Putamen (tissue), 1 donor: ENCODE results near the gene CXCL11.
"Not testable (repeated sequence)": the region's sequence is repeated elsewhere in the genome, so short reads cannot be mapped to it uniquely, and the experiment has no call there.

Experiments
- DNase-seq: peaks from one replicate; pipeline ENCODE4 v3.0.0-alpha.2; 2016; ENCODE audit warnings: low spot score

Gene CXCL11

DNA sequence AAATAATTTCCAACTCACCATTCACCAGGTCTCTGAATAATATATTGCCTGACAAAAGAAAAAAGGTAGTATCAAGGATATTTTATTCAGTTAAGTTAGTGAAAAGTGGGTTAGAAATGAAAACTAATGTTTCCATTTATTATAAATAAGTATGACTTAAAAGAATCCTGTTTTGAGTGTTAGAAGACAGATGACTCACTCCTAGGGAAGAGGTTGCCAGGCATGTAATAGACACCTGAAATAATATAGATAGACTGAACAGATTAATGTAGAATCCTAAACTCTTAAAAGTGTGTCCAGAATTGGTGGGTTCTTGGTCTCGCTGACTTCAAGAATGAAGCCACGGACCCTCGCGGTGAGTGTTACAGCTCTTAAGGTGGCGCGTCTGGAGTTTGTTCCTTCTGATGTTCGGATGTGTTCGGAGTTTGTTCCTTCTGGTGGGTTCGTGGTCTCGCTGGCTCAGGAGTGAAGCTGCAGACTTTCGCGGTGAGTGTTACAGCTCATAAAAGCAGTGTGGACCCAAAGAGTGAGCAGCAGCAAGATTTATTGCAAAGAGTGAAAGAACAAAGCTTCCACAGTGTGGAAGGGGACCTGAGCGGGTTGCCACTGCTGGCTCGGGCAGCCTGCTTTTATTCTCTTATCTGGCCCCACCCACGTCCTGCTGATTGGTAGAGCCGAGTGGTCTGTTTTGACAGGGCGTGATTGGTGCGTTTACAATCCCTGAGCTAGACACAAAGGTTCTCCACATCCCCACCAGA is 6.5 kb upstream of the CXCL11 start:
- not testable (repeated sequence) for DNase-seq

DNA sequence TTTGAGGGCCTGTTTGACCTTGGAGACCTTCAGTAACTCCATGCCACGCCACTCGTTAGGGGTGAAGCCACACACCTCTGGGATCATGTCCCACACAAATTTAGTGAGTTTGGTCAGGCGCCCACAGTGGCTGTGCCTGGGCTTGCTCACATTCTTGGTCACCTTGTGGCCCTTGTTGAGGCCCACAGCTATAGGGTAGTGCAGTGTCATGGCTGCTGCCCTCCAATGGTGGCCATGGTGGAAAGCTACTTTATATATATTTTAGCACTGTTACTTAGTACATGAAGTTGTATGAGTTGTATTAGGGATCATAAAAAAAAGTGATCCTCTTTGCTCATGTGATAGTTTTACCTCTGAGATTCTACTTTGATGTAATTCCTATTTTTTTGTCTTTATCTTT is 985 bp upstream of the CXCL11 start:
- no peak for DNase-seq

DNA sequence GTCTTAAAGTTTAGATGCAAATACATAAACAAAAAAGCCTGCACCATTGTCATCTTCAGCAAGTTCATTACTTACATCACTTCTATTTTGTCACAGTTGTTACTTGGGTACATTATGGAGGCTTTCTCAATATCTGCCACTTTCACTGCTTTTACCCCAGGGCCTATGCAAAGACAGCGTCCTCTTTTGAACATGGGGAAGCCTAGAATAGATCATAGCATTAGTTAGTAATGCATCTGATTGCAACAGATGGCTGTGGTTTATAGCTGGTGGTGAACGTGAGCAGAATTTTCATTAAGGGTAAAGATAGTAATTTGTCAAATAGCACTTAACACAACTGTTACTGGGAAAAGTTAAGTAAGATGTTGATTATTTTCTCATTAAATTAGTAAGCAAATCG is 729 bp downstream of the CXCL11 start:
- no peak for DNase-seq

DNA sequence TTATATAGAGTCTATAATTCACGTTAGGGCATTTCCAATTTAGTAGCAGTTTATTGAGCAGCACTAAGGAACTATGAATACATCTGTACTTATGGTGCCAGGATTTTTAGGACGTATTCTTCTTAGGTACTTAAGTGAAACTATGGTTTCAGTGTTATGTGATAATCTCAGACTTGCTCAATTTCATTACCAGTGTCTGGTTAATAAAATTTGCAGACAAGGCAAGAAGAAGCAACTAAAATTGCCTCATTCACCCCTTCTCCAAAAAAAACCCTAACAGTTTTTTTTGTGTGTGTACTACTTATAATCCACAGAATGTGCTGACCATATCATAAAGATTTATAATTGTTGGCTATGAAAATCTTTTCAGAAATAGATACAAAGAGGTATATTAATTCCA is 6.6 kb downstream of the CXCL11 start:
- DNase-seq = no peak

DNA sequence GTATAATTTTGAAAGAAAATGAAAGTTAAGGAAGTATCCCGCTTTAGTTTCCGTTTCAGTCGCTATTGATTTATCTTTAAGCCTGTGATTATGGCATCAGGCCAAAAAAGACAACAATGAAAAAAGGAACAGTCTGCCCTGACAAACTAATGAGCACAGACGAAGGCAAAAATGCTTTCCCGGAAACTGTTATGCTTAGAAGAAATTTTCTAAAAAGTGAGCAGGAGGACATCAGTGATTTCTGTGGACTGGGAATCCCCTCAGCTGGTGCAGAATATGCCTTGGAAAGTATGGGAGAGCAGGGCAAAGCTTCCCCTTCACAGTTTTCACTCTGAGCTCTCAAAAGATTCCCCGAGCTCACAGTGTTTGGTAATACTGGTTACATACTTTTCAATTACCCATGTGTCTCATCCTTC is 7.5 kb downstream of the CXCL11 start:
- no peak for DNase-seq

DNA sequence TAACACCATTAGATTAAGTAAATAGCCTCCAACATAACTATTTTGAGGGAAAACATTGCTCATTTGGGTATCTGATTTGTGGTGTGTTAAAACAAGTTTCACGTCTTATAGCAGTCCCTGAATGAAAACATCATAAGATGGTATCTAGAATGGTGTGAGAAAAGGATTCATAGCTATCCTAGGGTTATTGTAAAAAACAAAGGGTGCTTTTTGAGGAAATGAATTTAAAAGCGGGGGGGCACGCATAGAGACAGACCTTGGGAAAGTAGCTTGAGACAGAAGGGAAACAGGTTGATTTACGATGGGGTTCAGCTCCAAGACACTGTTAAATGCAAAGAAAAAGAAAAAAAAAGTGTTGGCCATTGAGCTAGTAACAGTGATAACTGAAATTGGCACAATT is 11.8 kb downstream of the CXCL11 start:
- DNase-seq = no peak

DNA sequence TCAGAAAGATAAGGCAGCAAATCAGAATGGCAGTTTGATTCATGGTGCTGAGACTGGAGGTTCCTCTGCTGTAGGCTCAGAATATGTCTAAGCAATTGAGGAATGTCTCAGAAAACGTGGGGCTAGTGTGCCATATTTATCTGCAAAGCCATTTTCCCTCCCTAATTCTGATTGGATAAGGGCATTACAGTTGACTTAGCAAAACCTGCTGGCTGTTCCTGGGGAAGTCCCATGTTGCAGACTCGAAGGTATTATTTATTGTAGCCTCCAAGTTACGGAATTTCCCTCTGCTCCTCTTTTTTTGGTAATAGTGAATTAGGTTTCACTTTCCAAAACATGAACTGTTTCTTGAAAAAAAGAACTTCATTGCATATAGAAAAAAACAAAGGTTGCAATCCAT is 12.5 kb downstream of the CXCL11 start, which contains the start of gene CXCL10:
Gene CXCL10 (minus strand): TSS at position 109 of the 400 bp plus-strand sequence. CDS start 66 bp downstream, at position 43.
- DNase-seq = no peak

DNA sequence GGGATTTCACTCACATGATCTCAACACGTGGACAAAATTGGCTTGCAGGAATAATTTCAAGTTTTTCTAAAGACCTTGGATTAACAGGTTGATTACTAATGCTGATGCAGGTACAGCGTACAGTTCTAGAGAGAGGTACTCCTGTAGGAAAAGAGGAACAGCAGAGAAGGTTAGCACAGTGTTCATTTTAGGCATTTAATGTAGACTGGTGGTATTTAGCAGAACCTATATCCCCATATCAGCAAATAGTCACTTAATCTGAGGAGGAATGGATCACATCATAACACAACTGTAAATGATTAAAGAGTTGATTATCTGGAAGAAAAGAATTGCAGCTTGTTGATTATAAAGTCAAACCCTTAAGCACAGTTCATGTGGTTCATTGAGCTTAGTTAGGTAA is 13.2 kb downstream of the CXCL11 start:
- no peak for DNase-seq

DNA sequence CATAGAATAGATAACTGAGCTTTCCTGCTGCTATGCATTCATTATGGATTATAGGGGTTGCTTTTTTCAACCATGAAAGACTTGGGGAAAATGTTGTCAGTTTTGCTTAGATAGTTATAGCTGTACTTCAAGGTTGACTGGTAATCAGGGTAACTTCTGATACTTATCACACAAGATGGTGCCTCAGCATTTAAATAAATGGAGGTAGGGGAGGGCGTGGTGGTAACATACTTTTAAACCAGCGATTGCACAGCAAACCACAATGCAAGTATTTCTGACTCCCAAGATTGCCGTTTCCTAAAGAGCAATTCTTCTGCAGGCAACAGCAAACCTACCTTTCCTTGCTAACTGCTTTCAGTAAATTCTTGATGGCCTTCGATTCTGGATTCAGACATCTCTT is 13.8 kb downstream of the CXCL11 start:
- no peak for DNase-seq

DNA sequence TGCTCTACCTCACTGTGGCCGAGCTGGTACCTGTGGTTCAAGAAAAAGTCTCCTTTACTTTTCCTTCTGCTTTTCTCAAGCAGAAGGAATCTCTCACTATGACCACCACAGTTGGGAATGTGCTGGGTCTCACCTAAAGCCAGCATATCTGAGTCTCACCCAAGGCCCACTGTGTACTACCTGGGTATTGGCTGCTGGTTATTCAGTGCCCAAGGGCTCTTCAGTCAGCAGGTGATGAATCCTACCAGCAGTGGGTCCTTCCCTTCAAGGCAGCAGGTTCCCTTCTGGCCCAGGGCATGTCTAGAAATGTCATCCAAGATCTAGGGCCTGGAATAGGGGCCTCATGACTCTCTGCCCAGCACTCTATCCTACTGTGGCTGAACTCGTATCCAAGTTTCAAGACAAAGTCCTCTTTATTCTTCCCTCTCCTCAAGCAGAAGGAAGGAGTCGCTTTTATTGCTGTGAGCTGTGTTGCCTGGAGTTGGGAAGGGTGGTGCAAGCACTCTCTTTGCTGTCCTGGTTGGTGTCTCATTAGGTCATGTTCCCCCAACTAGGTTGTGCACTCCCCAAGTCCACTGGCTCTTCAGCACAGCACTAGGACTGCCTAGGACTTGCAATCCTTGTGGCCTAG is 18.7 kb downstream of the CXCL11 start:
- no peak for DNase-seq

DNA sequence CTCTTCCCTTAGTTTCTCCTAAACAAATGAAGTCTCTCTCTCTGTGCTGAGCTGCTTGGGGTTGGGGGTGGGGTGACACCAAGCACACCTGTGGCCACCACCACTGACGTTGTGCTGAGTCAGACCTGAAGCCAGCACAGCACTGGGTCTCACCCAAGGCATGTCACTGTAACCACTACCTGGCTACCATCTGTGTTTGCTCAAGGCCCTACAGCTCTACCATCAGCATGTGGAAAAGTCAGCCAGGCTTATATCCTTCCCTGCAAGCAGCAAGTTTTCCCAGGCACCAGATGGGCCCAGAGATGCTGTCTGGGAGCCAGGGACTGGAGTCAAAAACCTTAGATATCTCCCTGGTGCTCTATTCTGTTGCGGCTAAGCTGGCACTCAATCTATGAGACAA is 19.5 kb downstream of the CXCL11 start:
- no peak for DNase-seq

DNA sequence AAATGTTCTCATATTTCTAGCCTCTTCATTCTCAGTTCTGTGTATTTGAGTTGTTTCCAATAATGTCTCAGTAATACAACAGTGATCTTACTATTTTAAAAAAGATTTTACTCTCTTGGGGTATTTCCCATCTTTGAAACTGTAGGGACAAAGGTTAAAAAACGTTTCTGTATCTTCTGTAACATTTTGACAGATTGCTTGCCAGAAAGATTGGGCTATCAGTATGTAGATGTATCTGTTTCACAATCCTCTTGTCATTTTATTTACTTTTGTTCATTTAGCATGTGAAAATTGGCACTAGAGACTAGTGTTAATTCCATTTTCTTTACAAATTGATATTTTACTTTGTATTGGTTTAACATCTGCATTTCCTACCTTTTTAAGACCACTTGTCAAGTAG is 22.3 kb downstream of the CXCL11 start:
- DNase-seq = no peak

DNA sequence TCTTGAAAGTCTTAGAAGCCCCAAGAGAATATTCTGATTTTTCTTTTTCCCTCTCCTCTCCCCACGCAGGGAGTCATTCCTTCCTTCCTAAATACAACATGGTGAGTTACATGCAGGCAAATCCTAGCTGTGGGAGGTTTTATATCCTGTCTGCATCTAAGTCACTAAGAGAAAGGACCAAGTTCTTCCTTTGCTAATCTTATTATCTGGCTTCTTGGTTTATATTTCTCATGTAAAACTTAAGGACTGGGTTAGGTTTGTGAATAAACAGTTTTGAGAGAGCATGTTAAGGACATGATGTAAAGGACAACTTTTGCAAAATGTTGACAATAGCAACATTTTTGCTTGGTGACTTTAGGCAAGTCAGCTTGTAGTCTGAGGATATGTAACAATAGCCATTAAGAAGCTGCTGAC is 23.5 kb downstream of the CXCL11 start:
- DNase-seq = no peak

DNA sequence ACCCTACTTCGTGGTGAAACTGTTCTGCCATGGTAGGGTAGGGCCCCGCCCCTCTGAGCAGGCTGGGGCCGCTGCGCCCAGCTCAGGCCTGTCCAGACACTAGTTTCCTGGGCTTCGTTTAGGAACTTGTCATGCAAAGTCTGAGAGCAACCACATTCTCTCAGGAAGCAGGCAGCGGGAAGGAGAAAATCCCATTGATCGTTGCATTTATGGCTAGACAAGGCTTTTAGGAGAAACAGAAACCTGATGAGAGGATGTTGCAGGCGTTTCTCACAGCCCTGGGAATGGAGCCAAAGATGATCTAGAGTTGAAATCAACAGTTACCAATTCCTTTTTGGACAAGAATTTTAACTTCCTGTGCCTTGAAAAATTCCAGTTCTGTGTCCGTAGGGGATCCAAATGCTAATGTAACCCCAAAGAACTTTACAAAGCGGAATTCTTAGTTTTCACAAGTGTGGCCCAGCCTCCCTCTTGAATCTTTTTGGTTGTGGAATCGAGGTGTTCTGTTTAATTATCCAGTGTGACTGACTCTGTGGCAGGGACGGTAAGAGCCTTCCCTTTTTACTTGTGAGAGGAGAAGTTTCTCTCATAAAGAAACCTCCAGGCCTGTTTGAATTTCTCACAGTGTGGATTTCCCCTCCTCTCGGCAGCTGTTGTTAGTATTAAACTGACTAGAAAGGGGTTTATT is 24.0 kb downstream of the CXCL11 start:
- DNase-seq = no peak

DNA sequence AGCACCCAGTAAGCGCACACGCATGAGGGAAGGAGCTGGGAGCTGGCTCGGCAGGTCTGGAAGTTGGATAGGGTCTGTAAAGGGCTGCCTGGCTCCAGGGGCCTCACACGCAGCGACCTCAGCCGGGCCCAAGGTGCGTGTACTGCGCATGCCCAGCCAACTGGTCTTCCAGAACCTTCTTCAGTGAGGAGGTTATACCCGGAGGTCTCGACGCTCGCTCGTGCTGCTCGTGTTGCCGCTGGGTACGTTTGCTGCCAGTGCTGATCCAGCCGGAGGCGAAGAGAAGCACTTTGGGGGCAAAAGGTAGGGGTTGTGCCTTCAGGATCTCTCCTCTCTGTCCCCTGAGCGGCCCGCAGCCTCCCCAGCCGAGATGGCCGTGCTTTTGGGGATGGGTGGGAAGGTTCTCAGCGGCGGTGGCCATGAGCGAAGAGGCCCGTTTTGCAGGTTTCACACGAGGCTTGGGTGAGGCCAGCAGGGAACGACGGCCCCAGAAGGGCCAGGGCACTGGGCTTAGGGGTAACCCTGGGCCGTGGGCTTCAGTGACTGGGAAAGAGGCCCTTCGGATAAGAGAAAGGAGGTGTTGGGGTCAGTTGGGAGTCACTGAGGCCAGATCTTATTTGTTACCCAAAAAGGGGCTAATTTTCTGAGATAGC is 24.7 kb downstream of the CXCL11 start:
- DNase-seq = no peak

DNA sequence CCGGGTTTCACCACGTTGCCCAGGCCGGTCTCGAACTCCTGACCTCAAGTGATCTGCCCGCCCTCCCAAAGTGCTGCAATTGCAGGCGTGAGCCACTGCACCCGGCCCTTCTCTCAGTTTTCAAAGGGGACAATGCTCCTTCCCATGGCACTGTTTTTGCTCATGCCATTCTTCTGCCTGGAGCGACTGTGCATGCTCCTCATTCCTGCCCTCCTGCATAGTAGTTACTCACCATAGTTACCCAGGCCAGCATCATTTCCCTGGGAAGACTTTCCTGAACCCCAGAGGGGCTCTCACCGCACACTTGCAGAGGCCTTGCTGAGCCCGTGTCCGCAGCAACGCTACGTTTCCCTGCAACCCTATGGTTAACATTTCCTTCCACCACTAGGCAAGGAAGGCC is 25.3 kb downstream of the CXCL11 start:
- no peak for DNase-seq

DNA sequence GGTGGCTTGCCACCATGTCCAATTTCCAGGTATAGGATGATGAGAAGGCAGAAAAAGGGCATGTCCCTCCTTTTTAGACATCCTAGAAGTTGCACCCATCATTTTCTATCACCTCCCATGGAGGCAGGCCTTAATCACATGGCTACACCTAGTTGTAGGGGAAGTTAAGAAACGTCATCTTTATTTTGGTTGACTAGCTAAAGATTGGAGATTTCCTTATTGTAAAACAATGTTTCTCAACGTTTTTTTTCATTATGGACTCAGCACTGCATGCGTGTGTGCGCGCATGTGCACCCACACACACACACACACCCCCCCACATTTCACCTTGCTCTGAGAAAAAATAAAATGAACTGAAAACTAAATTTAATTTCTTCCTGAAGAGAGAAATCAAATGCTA is 26.6 kb downstream of the CXCL11 start:
- DNase-seq = no peak

DNA sequence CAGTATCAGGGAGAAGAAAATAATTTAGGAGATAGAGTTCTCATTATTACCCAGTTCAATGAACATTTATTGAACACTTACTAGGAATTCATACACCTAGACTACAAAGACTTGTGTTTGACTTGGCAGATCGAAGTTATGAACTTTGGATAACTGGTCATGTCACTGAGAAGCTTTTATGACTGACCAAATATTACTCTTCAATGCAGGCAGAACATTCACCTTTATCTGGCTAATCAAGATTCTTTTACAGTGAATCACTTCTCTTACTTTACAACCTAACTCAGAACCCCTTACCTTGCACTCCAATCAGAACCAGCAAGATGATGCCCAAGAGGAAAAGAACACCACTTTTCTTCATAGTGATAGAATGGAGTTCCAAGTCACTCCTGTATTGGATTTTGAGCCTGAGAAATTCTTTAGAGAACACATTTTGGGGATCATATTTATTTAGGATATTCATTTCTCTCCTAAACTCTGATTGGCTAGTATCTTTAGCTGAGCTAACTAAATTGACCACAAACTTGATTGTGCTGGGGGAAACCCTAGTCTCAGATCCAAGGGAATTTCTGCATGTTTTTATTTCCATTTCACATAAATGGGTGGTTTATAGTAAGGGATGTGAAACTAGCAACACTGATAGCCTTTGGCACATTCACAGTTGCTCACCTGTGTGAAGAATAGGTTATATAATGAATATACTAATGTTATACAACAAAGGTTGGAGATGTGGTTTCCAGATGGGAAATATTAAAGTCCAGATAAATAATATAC is 28.6 kb downstream of the CXCL11 start, which contains the start of gene CXCL9:
Gene CXCL9 (minus strand): TSS at position 421 of the 774 bp plus-strand sequence. CDS start 60 bp downstream, at position 361.
- DNase-seq = no peak

DNA sequence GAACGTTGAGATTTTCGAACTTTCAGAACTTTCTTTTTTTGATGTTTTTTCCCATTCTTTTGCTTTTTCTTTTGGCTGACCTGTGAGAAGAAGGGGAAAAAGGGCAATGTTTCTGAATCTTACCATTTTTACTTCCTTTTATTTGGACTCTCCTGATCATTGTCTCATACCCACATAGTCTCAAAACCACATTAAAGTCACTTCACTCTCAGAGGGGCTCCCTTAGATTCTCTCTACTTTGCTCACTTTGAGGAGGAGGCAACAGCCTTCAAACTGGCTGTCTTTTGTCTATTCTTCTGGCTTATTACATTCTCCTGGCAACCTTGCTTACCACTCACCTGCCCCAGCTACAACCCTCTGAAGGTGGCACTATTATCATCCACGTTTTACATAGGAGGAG is 32.2 kb downstream of the CXCL11 start:
- no peak for DNase-seq

DNA sequence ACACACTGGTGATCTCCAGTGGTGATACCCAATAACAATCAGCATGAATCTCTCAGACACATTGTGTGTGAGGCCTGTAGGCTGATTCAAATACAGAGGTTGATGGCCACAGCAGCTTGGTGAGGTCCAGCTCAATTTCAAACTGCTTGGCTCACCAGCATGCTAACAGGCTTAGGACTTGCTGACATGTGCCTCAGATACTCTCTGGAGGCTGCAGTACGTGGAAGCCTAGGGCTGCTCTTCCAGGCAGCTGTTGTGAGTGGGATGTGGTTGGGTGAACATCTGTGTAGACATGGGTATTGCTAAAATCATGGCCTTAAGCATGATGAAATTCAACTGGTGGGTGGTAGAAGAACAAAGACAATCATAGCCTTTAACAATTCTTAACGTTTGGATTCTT is 32.8 kb downstream of the CXCL11 start:
- no peak for DNase-seq

DNA sequence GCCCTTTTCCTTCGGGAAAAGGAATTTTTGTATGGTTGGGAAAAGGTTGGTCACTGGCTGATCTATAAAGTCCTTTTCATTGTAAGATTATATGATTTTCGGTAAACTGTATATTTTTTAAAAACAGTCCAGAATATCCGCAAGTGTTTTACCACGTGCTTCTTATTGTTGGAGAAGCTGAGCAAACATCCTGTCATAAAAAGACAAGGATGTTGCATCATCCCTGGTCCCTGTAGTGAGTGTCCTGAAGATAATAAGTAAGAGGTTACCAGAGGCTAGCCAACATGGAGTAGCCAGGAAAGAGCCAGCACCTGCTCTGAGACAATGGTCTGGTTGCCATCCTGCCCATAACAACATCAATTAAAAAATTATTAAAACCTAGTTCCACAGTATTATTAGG is 33.7 kb downstream of the CXCL11 start:
- DNase-seq = no peak

DNA sequence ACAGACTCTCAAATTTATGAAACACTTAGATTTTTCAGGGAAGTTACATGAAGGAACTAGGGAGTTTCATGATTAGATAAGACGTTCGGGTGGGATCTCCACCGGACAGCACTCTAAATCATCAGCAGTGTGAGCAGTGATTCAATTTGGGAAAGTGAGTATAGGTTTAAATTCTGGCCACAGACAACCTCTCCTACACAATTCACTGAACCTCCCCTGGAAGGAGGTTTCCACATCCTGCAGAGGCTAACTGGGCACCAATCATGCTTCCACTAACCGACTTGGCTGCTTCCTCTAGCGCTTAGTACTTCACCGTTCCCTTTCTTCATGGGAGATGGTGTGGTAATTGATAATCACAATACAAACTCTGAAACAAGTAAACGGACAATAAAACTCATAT is 34.2 kb downstream of the CXCL11 start:
- DNase-seq = no peak
